SK-N-MC (cell line): ENCODE results near the gene CBFA2T2.

ENCODE experiments used
- EZH2 ChIP-seq: fragments of 200-600 bp; sonication (generic); IDR thresholded peaks from one replicate; pipeline ENCODE4 v1.6.1; 2017; ENCODE audit warnings: antibody characterized with exemption
- POLR2AphosphoS5 ChIP-seq: IDR thresholded peaks from 2 replicates; pipeline ENCODE4 v1.6.1; 2012; ENCODE audit warnings: mild to moderate bottlenecking, low read depth, low read length, borderline replicate concordance

- TF ChIP-seq EZH2 (no peak), POLR2AphosphoS5 (no peak)
These were observed 29.2 kb upstream of the CBFA2T2 start for GRCh38 chr20:33460711-33461110.
